GM18909 (cell line): Measurements from ENCODE around the gene CPED1.
"Not testable (repeated sequence)": the region's sequence is repeated elsewhere in the genome, so short reads cannot be mapped to it uniquely, and the experiment has no call there.

ENCODE experiments used
- ATAC-seq: cut with Tn5 transposase; IDR thresholded peaks from one replicate; pipeline ENCODE4 v1.9.1; 2021; ENCODE audit warnings: mild to moderate bottlenecking; ENCODE audit not compliant: unreplicated experiment, poor library complexity

Gene CPED1

DNA sequence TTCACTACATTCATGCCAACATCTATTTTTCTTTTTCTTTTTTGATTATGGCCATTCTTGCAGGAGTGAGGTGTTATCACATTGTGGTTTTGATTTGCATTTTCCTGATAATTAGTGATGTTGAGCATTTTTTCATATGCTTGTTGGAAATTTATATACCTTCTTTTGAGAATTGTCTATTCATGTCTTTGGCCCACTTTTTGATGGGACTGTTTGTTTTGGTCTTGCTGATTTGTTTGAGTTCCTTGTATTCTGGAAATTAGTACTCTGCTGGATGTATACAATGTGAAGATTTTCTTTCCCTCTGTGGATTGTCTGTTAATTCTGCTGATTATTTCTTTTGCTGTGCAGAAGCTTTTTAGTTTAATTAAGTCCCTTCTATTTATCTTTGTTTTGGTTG lies 48.3 kb downstream of the CPED1 start:
- ATAC-seq, result not testable (repeated sequence)

DNA sequence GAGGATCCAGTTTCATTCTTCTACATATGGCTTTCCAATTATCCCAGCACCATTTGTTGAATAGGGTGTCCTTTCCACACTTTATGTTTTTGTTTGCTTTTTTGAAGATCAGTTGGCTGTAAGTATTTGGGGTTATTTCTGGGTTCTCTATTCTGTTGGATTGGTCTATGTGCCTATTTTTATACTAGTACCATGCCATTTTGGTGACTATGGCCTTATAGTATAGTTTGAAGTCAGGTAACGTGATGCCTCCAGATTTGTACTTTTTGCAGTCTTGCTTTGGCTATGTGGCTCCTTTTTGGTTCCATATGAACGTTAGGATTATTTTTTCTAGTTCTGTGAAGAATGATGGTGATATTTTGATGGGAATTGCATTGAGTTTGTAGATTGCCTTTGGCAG lies 48.8 kb downstream of the CPED1 start:
- ATAC-seq, result not testable (repeated sequence)

- ATAC-seq, result no peak
Measured at GRCh38 chr7:121037957-121038716, 49.6 kb downstream of the CPED1 start.

GRCh38 chr7:121038717-121039509 lies 50.4 kb downstream of the CPED1 start:
- ATAC-seq, result no peak

DNA sequence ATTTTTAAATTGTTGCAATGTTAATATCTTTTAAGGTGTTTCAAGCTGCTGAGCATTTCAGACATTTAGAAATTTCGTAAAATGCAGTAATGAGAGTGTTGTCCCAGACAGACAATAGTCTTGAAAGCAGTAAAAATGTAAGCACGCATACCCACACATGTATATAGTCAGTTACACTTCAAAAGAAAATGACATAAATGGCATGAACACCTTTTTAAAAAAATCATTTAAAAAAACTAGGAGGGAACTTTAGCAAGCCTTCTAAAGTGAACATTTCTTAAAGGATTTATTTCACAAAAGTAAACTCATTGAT lies 51.0 kb downstream of the CPED1 start:
- no peak for ATAC-seq

- no peak for ATAC-seq
Measured at GRCh38 chr7:121039994-121040393, 51.5 kb downstream of the CPED1 start.

DNA sequence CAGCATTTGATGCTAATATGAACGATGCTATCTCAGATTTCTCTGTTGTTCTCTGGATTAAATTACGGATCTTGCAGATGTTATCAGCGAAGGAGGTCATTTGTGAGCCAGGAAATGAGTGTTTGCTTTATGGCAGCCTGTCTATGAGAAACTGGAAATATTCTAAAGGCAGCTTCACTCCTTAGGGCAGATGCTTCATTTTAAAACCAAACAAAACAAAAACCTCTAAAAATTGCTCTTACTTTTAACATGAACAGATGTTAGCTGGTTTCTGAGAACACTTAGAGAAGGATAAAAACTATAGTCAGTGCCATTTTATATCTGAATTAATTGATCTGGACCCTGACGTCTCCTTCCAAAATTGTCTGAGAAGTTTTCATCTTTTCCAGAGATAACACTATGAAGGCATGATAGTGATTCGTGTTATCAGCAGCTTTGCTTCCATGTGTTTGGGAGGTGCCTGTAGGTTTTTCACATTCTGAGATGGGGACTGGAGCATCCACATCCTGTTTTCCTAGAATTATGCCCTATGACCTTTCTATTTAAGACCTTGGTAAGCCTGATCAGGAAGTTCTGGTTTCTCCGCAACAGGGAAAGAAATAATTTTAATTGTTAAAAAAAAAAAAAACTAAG lies 53.1 kb downstream of the CPED1 start:
- no peak for ATAC-seq

DNA sequence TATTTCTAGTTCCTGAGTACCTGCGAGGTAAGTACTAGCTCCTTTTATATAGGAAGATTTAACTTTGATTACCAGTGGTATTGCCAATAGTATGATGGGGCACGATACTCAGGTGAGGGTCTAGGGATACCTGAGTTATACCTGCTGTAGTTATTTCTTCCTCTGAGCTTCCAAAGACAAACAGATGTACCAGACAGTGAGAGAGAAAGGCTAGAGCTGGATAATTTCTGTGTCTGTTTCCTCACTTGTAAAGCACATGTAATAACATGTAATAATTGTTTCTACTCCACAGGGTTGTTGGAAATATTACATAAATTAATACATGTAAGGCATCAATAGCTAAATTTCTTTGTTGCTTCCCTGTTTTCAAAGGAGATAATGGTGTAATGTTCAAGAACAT lies 53.7 kb downstream of the CPED1 start:
- ATAC-seq, result no peak

DNA sequence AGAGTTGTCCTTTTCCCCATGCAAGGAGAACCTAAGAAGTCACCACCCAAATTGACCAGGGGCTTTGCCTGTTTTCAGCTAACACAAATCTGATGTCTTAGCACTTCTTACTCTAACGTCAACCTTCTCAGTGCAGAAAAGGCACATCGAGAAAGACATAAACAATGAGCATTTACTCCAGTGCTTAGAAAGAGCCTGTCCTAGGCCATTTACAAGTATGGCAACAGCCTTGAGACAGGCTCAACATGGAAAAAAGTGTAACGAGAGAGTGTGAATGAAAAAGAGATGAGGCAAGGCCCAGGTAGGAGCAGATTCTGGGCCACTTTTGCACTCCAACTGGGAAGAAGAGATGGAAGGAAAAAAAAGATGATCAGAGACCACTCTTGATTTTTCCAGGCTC lies 54.4 kb downstream of the CPED1 start:
- ATAC-seq, result no peak

DNA sequence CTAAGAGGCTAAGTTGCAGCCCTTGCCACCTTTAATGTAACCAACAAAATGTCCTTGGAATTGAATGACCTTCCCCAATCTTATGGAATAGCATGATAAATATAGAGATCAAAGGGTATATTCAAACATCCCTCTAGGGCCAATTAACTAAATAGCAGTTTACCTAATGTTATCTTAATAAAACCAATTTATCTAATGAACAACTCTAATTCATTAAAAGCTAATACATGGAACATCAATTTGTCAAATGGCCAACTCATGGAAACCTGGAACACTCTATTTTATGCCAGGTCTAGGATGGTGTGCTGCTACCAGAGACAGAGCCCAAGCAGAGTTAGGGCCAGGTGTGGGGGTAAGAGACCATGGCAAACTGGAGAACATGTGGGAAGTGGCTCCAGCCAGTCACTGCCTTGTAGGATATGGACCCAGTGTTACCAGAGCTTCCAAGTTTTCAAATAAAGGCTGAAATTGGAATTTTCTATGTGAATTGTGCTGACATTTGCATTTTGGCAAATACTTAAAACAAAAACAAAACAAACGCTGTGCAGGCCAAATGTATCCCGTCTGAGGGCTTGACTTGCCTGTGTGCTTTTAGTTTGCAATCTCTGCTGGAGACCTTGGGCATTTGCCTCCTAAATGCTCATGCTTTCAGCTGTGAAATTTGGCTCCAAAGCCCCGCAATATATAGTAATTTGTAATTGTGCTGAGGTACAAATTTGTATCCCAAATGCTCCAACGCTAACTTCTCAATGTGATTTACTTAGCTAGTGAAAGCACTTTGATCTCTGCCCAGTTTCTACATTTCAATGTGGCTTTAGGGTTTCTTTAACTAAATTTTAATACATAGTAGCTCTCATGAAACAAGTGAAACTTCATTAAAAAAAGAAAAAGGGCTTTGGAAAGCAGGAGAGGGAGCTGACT lies 55.1 kb downstream of the CPED1 start:
- ATAC-seq, result no peak

GRCh38 chr7:121045090-121045489 lies 56.6 kb downstream of the CPED1 start:
- ATAC-seq, result no peak

DNA sequence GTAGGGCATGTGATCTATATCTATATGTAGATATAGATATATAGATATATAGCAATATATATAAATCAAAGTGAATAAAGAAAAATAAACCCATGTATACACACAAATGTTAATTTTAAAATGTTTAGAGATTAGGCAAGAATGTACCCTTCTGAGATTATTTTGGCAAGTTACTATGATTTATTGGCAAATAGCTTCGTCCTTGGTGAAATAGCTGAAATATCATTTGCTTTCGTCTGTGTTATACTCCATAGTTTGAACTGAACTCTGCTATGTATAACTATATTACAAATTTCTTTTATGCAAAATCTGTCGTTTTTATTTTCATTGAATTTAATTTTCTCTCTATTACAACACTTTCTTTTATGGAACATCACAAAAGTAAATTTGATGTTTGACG lies 57.5 kb downstream of the CPED1 start:
- ATAC-seq, result no peak

DNA sequence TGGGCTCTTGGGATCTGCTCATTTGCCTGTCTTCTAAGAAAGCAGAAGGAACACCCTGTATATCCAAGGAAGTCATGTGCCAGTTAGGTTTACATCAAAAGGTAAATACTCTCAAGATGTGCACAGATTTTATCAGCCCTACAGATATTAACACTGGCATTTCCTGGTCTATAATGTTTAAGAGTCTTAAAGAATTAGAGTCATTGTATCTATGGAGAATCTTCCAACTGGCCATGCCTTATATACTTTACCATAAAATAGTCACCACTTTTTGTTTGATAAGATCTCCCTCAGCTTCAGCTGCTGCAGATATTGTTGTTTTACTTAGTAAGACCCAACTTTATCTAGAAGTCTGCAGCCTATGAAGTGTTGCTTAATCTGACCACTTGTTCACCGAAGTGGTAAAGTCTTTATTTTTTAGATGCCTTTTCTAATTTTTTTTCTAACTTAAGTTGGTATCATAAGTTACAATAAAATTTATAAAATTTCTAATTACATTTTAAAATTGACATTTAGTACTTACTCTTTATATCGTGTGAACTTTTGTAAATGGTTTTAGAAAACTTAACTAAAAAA lies 58.5 kb downstream of the CPED1 start:
- ATAC-seq, result no peak

DNA sequence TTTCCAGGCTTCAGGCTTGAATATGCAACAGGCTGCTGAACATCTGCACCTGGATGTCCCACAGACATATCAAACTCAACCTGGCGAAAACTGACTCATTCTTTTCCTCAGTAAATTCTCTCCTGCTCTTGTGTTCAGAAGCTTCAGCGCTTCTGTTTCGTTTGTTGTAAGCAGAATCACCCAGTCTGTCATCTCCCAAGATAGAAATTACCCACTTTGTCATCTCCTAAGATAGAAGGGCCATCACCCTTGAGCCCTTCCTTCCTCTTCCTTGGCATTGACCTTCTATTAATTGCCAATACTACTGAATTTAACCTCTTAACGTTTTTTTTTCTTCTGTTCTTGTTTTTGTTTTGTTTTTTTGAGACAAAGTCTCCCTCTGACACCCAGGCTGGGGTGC lies 59.7 kb downstream of the CPED1 start:
- no peak for ATAC-seq

GRCh38 chr7:121049028-121049791 lies 60.7 kb downstream of the CPED1 start:
- ATAC-seq, result no peak

- no peak for ATAC-seq
Measured at GRCh38 chr7:121049897-121050296, 61.4 kb downstream of the CPED1 start.

GRCh38 chr7:121053219-121053618 lies 64.7 kb downstream of the CPED1 start:
- ATAC-seq, result no peak

GRCh38 chr7:121054925-121055324 lies 66.4 kb downstream of the CPED1 start:
- no peak for ATAC-seq

DNA sequence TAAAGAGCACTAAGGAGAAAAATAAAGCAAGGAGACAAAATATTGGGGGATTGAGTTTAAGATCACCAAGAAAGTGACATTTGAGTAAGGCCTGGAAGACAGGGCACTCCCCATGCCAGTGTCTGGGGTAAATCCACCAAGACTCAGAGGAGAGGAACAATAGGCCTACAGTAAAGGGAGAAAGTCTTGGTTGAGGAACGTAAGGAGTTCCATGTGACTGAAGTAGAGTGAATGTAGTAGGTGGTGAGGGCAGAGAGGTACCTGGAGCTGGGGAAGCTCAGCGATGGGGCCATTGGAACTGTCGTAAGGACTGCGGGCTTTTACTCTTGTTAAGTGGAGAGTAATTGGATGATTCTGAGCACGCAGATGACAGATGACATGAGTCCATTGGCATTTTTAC lies 69.4 kb downstream of the CPED1 start:
- no peak for ATAC-seq
